WERI-Rb-1 (cell line): ENCODE results near the gene MTFMT.

Experiments used
- DNase-seq: peaks from one replicate; pipeline ENCODE4 v3.0.0-alpha.2; 2020
- H3K27ac ChIP-seq: fragments of 250-450 bp; sonication (Bioruptor Pico); 2 replicates; pipeline ENCODE4 v1.5.1; 2020; ENCODE audit warnings: mild to moderate bottlenecking, moderate library complexity
- H3K27me3 ChIP-seq: fragments of 250-450 bp; sonication (Bioruptor Pico); 2 replicates; pipeline ENCODE4 v1.5.1; 2021; ENCODE audit warnings: mild to moderate bottlenecking, low read depth, moderate library complexity; ENCODE audit not compliant: insufficient read depth, severe bottlenecking
- H3K36me3 ChIP-seq: fragments of 250-450 bp; sonication (Bioruptor Pico); 2 replicates; pipeline ENCODE4 v1.5.1; 2020; ENCODE audit warnings: mild to moderate bottlenecking, moderate library complexity
- H3K4me3 ChIP-seq: 2 replicates; pipeline ENCODE4 v1.5.1; 2011; ENCODE audit warnings: low read depth, mild to moderate bottlenecking, control low read depth, low read length
- H3K9me3 ChIP-seq: fragments of 250-450 bp; sonication (Bioruptor Pico); 2 replicates; pipeline ENCODE4 v1.5.1; 2021; ENCODE audit warnings: mild to moderate bottlenecking, moderate library complexity; ENCODE audit not compliant: severe bottlenecking
- CTCF ChIP-seq: IDR thresholded peaks from 2 replicates; pipeline ENCODE4 v1.5.1; 2011; ENCODE audit warnings: low read depth, mild to moderate bottlenecking, control low read depth, inconsistent platforms, low read length

MTFMT gene

GRCh38 chr15:65062061-65062460 lies 32.6 kb upstream of the MTFMT start:
- H3K4me3 ChIP-seq = no peak overlapping the region
- no peaks in the 10 kb centered on the region for H3K36me3 ChIP-seq
- no peak overlapping the region for H3K27ac ChIP-seq
- no peak for DNase-seq
- H3K9me3 ChIP-seq = no peaks in the 10 kb centered on the region
- TF ChIP-seq CTCF = no peak
- H3K27me3 ChIP-seq = no peaks in the 10 kb centered on the region

DNA sequence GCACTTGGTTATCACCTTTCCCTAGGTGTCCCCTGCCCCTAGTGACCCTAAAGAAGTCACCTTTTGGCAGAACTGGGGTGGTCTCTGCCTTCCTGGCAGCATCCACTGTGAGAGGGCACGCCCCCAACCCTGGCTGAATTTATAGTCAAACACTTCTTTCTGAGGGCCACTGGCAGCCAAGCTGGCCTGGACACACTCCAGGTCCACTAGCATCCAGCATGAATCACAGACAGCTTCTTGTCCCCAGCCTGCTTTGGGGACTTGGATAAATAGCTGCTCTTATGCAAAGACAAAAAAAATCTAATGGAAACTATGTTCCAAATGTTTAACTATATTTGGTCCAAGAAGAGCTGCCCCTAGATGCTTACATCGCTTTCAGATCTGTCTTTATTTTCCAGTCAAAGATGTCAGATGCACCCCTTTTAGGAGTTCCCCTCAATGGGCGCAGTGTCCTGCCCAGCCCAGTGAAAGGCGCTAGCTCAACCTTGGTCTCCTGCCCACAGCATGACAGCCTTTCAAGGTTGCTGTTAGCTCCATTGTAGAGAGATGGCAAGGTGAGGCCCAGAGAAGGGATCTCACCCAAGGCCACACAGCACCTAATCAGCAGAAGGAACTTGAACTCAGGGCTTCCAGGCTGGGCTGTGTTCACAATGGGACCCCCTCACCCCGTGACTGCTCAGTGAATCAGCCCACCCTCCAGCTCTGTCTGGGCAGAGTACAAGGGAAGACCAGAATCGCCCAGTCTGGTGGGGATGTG lies 31.4 kb upstream of the MTFMT start:
- H3K4me3 ChIP-seq = no peak overlapping the region
- no peak for DNase-seq
- no peaks in the 10 kb centered on the region for H3K27me3 ChIP-seq
- no peak overlapping the region for H3K27ac ChIP-seq
- H3K9me3 ChIP-seq = no peaks in the 10 kb centered on the region
- TF ChIP-seq CTCF = no peak
- H3K36me3 ChIP-seq = no peaks in the 10 kb centered on the region

DNA sequence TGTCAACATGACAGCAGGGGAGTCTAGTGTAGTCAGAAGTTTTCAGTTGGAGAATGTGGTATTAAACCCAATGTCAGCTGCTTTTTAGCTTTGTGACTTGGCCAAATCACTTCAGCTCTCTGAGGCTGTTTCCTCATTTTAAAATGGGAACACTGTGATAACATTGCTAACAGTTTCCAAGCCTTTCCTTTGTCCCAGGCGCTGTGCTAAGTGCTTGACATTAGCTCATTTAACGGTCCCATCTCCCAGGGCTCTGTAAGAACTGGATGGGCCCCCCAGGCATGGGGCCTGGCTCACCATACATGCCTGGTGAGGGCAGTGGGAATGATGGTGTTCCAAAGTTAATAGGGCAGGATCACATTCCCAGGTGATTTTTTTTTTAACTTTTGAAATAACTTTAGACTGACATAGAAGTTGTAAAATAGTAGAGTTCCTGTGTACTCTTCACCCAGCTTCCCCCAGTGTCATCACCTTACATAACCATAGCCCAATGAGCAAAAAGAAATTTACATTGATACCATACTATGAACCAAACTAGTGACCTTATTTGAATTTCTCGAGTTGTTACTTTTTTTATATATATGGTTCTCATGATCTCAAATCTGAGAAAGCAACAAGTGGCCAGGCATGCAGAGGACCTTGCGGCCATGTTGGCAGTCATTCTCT lies 30.6 kb upstream of the MTFMT start:
- Histone ChIP-seq H3K27ac (no peak overlapping the region), H3K9me3 (no peaks in the 10 kb centered on the region), H3K4me3 (no peak overlapping the region), H3K27me3 (no peaks in the 10 kb centered on the region), H3K36me3 (no peaks in the 10 kb centered on the region)
- DNase-seq = no peak
- TF ChIP-seq CTCF = no peak

DNA sequence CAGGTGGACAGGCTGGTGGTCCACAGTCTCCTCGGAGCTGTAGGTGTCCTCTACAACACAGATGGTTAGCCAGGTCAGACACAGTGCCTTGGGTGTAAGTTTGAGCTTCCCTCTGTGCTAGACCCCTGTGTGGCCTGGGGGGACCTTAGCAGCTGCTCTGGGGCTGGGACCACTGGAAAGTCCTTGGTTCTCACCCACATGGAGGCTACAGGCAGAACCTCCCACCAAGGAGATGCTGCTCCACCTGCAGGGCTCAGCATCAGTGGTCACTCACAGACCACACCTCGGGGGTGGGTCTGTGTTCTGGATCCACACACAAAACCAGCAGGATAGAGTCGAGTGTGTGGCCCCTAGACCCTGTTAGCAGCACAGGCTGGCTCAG lies 29.9 kb upstream of the MTFMT start:
- DNase-seq = no peak
- Histone ChIP-seq H3K36me3 (no peaks in the 10 kb centered on the region), H3K9me3 (no peaks in the 10 kb centered on the region), H3K4me3 (no peak overlapping the region), H3K27me3 (no peaks in the 10 kb centered on the region), H3K27ac (no peak overlapping the region)
- TF ChIP-seq CTCF = no peak

- TF ChIP-seq CTCF = no peak
- H3K9me3 ChIP-seq = no peaks in the 10 kb centered on the region
- no peaks in the 10 kb centered on the region for H3K27me3 ChIP-seq
- no peak overlapping the region for H3K4me3 ChIP-seq
- no peak for DNase-seq
- no peak overlapping the region for H3K27ac ChIP-seq
- H3K36me3 ChIP-seq = no peaks in the 10 kb centered on the region
These were observed 29.2 kb upstream of the MTFMT start for GRCh38 chr15:65058394-65059368.
